Brain microvascular endothelial cell (primary cell): Measurements from ENCODE around the gene CRYZ.

Source experiments
- DNase-seq: peaks from one replicate; pipeline ENCODE4 v3.0.0-alpha.2; 2020
- H3K27ac ChIP-seq: fragments of 250-450 bp; sonication (Bioruptor Pico); 2 replicates; pipeline ENCODE4 v1.5.1; 2020; ENCODE audit warnings: mild to moderate bottlenecking, moderate library complexity
- H3K27me3 ChIP-seq: fragments of 250-450 bp; sonication (Bioruptor Pico); replicated peaks from 2 replicates; pipeline ENCODE4 v1.5.1; 2020; ENCODE audit warnings: mild to moderate bottlenecking
- H3K36me3 ChIP-seq: fragments of 250-450 bp; sonication (Bioruptor Pico); replicated peaks from 2 replicates; pipeline ENCODE4 v1.5.1; 2020; ENCODE audit warnings: mild to moderate bottlenecking
- H3K4me3 ChIP-seq: 2 replicates; pipeline ENCODE4 v1.5.1; 2011; ENCODE audit warnings: low read depth, mild to moderate bottlenecking, control low read depth, low read length, moderate library complexity
- in situ Hi-C: cut with HindIII; loops from 2 replicates; pipeline ENCODE4 v1.10.0; 2017; ENCODE audit warnings: low sequenced_read_pairs, low pct_ligation_motif_present
- TF ChIP-seq, protein P1 (sequence below): IDR thresholded peaks from 2 replicates; pipeline ENCODE4 v1.5.1; 2011; ENCODE audit warnings: low read depth, mild to moderate bottlenecking, moderate library complexity, low read length, control low read depth, inconsistent platforms; ENCODE audit errors: missing control alignments

The CRYZ gene

DNA sequence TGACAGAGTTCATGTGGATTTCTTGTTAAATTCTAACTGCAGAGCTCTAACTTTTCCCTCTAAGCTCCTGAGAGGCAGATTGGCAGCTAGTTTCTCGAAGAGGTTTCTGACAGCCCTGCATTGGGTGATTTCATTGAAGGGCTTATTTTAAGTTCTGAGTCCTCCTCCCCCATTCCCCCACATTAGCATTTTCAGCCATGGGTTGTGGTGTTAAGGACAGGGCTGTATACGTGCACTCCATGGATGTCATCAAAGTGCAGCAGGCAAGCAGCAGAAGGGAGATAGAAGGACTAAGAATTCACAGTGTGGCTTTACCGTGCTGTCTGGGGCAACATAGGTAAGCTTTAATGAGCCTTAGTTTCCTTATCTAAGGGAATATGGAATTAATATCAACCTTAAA is 19.0 kb downstream of the CRYZ start:
- Histone ChIP-seq H3K36me3 (peaks cover 5% of the 10 kb centered on the region), H3K27ac (no peak overlapping the region), H3K4me3 (no peak overlapping the region), H3K27me3 (no peaks in the 10 kb centered on the region)
- in situ Hi-C loops, result no loop called here
- TF ChIP-seq, protein P1, sequence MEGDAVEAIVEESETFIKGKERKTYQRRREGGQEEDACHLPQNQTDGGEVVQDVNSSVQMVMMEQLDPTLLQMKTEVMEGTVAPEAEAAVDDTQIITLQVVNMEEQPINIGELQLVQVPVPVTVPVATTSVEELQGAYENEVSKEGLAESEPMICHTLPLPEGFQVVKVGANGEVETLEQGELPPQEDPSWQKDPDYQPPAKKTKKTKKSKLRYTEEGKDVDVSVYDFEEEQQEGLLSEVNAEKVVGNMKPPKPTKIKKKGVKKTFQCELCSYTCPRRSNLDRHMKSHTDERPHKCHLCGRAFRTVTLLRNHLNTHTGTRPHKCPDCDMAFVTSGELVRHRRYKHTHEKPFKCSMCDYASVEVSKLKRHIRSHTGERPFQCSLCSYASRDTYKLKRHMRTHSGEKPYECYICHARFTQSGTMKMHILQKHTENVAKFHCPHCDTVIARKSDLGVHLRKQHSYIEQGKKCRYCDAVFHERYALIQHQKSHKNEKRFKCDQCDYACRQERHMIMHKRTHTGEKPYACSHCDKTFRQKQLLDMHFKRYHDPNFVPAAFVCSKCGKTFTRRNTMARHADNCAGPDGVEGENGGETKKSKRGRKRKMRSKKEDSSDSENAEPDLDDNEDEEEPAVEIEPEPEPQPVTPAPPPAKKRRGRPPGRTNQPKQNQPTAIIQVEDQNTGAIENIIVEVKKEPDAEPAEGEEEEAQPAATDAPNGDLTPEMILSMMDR, result no peak
- DNase-seq, result no peak

DNA sequence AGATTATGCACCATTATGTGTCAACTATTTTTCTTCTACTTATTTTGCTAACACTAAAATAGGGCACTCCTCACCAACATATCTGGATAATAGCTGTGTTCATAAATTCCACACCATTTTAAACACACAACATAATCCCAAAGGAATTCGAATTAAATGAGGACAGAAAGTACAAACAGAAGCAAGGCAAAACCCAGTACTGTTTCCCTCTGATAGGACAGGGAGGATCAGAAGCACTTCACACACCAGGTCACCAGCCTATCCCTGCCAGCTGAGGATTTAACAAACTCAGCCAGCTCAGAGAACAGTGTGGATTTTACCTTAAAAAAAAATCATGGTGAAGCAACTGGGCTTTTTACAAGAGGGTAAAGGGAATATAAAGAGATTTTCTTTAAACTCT is 20.0 kb downstream of the CRYZ start:
- TF ChIP-seq, protein P1, result no peak
- no peaks in the 10 kb centered on the region for H3K36me3 ChIP-seq
- in situ Hi-C loops, result no loop called here

DNA sequence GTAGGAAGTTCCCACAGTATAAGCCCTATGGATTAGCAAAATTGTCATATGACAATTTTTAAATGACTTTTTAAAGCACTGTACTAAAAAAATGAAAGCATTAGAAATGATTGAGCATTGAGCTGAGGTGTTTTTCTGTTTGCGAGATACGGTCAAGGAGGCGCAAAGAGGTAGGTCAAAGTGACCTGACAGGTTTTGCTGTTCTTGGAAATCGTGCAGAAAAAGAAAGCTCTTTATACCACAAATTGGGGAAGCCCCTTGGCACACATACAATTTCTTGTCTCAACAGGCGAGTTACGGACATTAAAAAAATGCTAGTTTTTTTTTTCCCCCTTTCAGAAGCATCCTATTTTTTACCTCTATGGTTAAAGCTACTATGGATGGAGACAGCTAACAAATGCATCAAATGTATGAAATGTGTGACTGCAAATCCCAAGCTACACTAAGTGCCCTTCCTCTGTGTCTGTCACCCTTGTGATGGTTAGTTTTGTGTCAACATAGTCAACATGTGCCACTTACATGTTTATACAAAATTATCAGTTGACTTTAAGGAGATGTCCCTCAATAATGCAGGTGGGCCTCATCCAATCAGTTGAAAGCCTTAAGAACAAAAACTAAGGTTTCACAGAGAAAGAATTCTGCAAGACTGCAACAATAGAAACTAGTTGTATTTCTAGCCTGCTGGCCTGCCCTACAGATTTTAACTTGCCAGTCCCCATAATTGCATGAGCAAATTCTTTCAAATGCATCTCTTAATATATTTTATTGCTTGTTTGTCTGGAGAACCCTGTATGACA is 29.3 kb downstream of the CRYZ start:
- Histone ChIP-seq H3K36me3 (peaks cover 6% of the 10 kb centered on the region), H3K27me3 (no peaks in the 10 kb centered on the region), H3K27ac (no peak overlapping the region), H3K4me3 (no peak overlapping the region)
- in situ Hi-C loops, result no loop called here
- no peak for DNase-seq
- TF ChIP-seq, protein P1, result no peak

More for the DNA sequence above, 20.0 kb downstream of the CRYZ start:
- Histone ChIP-seq H3K4me3 (no peak overlapping the region), H3K27ac (no peak overlapping the region), H3K27me3 (no peaks in the 10 kb centered on the region)
- DNase-seq, result no peak

DNA sequence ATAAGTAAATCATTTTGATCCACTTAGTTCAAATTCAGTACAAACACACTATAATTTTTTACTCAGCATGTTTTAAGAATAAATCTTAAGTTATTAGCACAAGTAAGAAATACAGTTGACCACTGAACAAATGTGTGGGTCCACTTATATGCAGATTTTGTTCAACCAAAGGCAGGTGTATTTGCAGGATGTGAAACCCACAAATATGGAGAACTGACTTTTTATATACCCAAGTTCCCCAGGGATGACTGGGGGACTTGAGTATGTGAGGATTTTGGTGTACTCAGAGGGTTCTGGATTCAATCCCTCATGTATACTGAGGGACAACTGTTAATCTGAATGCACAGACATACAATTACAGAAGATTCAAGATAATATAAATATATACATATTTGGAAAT is 33.5 kb downstream of the CRYZ start:
- TF ChIP-seq, protein P1, result no peak
- H3K27ac ChIP-seq, result no peak overlapping the region
- H3K36me3 ChIP-seq, result no peaks in the 10 kb centered on the region
- in situ Hi-C loops, result no loop called here
- no peak overlapping the region for H3K4me3 ChIP-seq
- H3K27me3 ChIP-seq, result no peaks in the 10 kb centered on the region
- DNase-seq, result no peak

DNA sequence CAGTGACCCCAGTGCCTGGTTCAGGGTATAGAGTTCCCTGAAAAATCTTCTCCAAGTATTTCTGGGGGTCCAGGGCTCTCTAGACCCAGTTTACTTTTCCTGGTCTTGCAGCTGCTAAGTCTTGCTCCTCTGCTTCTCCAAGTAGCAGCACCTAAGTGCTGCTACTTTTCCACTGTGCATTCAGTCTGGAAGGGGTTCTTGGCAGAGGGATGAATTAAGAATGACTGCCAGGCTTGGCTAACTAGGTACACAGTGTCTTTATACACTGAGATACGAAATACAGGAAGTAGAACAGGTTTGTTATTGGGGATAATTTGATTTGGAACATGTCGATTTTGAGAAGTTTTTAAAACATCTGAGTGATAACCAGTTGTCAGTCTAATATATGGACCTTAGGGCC is 35.0 kb downstream of the CRYZ start:
- Histone ChIP-seq H3K4me3 (no peak overlapping the region), H3K36me3 (no peaks in the 10 kb centered on the region), H3K27me3 (no peaks in the 10 kb centered on the region), H3K27ac (no peak overlapping the region)
- in situ Hi-C loops, result no loop called here
- TF ChIP-seq, protein P1, result no peak
- no peak for DNase-seq

DNA sequence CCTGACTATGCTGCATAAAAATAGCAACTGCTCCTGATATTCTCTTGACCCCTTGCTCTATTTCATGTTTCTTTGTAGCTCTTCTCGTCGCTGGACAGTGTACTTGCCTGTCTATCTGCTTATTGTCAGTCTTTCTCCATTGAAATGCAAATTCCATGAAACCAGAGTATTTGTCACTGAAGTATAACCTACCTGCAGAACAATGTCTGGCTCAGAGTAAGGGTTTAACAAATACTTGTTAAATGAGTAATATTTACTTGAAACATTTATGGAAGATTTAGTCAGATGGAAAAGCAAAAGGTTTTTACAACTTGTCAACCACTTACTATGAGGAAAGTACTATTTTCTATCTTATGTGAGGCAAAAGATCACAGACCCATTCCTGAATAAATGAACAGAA is 39.4 kb downstream of the CRYZ start:
- Histone ChIP-seq H3K4me3 (no peak overlapping the region), H3K36me3 (no peaks in the 10 kb centered on the region), H3K27me3 (no peaks in the 10 kb centered on the region), H3K27ac (no peak overlapping the region)
- peak; percentile 10 for DNase-seq
- in situ Hi-C loops, result no loop called here
- TF ChIP-seq, protein P1, result no peak
